Lung (tissue), 12 donors: ENCODE measurements around the gene KIFC1. TPM values are rescaled to one million over a fixed set of nuclear protein-coding genes. Genes with fewer than 3 reads are reported as not detected.

Experiments used
- ATAC-seq: fragments of 200-7000 bp; cut with Tn5 transposase; one replicate; pipeline ENCODE4 v1.9.1; 2020; ENCODE audit warnings: moderate number of reproducible peaks; ENCODE audit not compliant: insufficient read depth, low FRiP score
- DNase-seq, 3 donors: peaks; one replicate each; pipeline ENCODE4 v3.0.0-alpha.2; 2013 to 2017
- H3K27ac ChIP-seq, 2 donors: one replicate each; pipeline ENCODE4 v1.5.1; 2013; ENCODE audit warnings: mild to moderate bottlenecking in 2 of 2, moderate library complexity in 2 of 2, control low read depth in 1 of 2, inconsistent platforms in 1 of 2, low read depth in 1 of 2, low read length in 1 of 2
- H3K27me3 ChIP-seq, 3 donors: one replicate each; pipeline ENCODE4 v1.5.1; 2013; ENCODE audit warnings: low read length in 2 of 3; ENCODE audit not compliant: control insufficient read depth in 3 of 3, insufficient read depth in 3 of 3
- H3K36me3 ChIP-seq, 4 donors: one replicate each; pipeline ENCODE4 v1.5.1; 2013; ENCODE audit warnings: low read length in 4 of 4, mild to moderate bottlenecking in 1 of 4, moderate library complexity in 1 of 4; ENCODE audit not compliant: control insufficient read depth in 4 of 4, insufficient read depth in 4 of 4
- H3K4me1 ChIP-seq, 5 donors: one replicate each; pipeline ENCODE4 v1.5.1; 2013; ENCODE audit warnings: low read length in 5 of 5, mild to moderate bottlenecking in 2 of 5, moderate library complexity in 1 of 5; ENCODE audit not compliant: control insufficient read depth in 5 of 5, insufficient read depth in 5 of 5
- H3K4me3 ChIP-seq: one replicate; pipeline ENCODE4 v1.5.1; 2013; ENCODE audit warnings: mild to moderate bottlenecking, control low read depth, moderate library complexity
- H3K9ac ChIP-seq, 2 donors: one replicate each; pipeline ENCODE4 v1.5.1; 2013; ENCODE audit warnings: low read length in 2 of 2, control low read depth in 1 of 2; ENCODE audit not compliant: insufficient read depth in 1 of 2
- H3K9me3 ChIP-seq, 4 donors: one replicate each; pipeline ENCODE4 v1.5.1; 2013; ENCODE audit warnings: low read length in 3 of 4, mild to moderate bottlenecking in 1 of 4, moderate library complexity in 1 of 4; ENCODE audit not compliant: control insufficient read depth in 4 of 4, insufficient read depth in 3 of 4
- CTCF ChIP-seq: IDR thresholded peaks from 2 replicates; pipeline ENCODE4 v1.5.1; 2012; ENCODE audit warnings: mild to moderate bottlenecking; ENCODE audit errors: control extremely low read depth, extremely low read depth
- whole genome bisulfite sequencing, 2 donors: extraction: QIAGEN DNeasy Blood & Tissue Kit; methylation state at CpG; one replicate each; pipeline ENCODE4 v1.1.7; 2013; 5-methylcytosine and 5-hydroxymethylcytosine counted together
- polyA plus RNA-seq, 2 donors: library from polyadenylated mRNA; stranded (reverse); fragments of 200-250 nt; gene quantifications; one replicate each; pipeline ENCODE4 v1.2.1, GENCODE V29; 2013
- total RNA-seq, 2 donors: library from RNA; depleted of rRNA in 1 of 2; stranded (reverse); fragments of >200 nt in 1 of 2; gene quantifications; one replicate each; pipeline ENCODE4 v1.2.1, GENCODE V29; 2014 to 2021
- donor health status: control.
- donor health status: control.
- donor health status: Bipolar disorder and iron deficiency.
- donor health status: healthy.
- donor health status: DM: yes; HTN: yes; CAD: no.

KIFC1 gene
- total and polyA plus RNA-seq, 4 donors = 2.1 to 4.4 (median 2.6) TPM

GRCh38 chr6:33417128-33417902, 25.7 kb downstream of the KIFC1 start:
- Histone ChIP-seq H3K9ac (peak overlapping the region; percentile 51 to 86), H3K4me1 (peaks cover 0 to 40% (median 15%) of the 10 kb centered on the region in 5 donors), H3K27me3 (no peaks in the 10 kb centered on the region), H3K4me3 (peak overlapping the region; percentile 34), H3K27ac (peak overlapping the region; percentile 52 to 80), H3K9me3 (no peaks in the 10 kb centered on the region), H3K36me3 (peaks cover 4 to 32% (median 16%) of the 10 kb centered on the region in 4 donors)
- DNase-seq (no peak), ATAC-seq (peak; percentile 4)
- TF ChIP-seq CTCF = no peak
- WGBS, 2 donors = 3% methylated on average over 25 of the region's 25 CpGs

DNA sequence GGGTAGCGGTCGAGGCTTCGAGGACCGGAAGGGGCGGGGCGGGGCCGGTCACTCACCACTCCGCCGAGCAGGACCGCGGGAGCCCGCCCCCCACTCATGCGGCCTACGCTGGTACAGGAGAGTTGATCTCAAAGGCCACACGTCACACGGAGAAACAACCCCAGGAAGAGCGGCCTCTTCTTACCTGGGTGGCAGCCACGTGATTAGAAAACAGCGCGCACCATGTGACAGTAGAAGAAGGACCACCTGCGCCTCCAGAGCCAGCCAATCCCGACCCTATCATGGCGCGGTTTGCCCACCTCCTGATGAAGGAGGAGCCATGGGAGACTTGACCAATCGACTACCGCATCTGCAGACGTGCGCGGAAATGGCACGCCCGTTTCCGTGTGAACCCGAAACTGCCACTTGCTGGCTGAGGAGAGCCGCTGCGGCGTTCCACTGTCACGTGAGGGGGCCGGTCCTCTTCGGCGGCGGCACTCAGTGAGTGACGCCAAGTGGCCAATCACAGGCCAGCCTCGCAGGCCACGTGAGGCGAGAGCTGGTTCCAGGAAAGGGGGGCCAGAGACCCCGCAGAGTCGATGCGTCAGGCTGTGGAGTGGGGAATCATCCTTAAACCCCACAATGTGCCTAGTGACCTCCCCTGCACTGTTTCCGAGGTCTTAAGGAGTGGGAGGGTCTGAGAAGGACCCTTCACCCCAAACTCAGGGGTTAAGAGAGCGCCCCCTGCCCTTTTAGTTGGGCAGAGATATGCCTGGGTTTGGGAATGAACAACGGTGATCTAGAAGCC, 26.5 kb downstream of the KIFC1 start, which contains the start of gene CUTA:
Gene CUTA (minus strand): TSS at position 205 of the 787 bp plus-strand sequence. CDS start 107 bp downstream, at position 98.
- H3K9ac ChIP-seq = peak within 1 kb of the TSS; percentile 57 to 86
- 1% methylated on average over 49 to 51 of the region's 51 CpGs for WGBS, 2 donors
- peak within 1 kb of the TSS; percentile 87 to 93 for H3K27ac ChIP-seq
- peak within 1 kb of the TSS; percentile 34 for H3K4me3 ChIP-seq
- peak; percentile 100 for DNase-seq
- peak; percentile 92 for ATAC-seq
- peaks cover 4 to 26% (median 15%) of the 10 kb centered on the region in 4 donors for H3K36me3 ChIP-seq
- H3K4me1 ChIP-seq = peaks cover 0 to 40% (median 15%) of the 10 kb centered on the region in 5 donors
- H3K27me3 ChIP-seq = no peaks in the 10 kb centered on the region
- TF ChIP-seq CTCF = no peak
- H3K9me3 ChIP-seq = no peaks in the 10 kb centered on the region

- H3K9ac ChIP-seq = peak overlapping the region; percentile 57 to 84
- DNase-seq (no peak), ATAC-seq (no peak)
- H3K36me3 ChIP-seq = peaks cover 4 to 25% (median 14%) of the 10 kb centered on the region in 4 donors
- peak overlapping the region; percentile 87 to 93 for H3K27ac ChIP-seq
- no peaks in the 10 kb centered on the region for H3K9me3 ChIP-seq
- peaks cover 0 to 40% (median 15%) of the 10 kb centered on the region in 5 donors for H3K4me1 ChIP-seq
- TF ChIP-seq CTCF = no peak
- H3K4me3 ChIP-seq = no peak overlapping the region
- 41 to 47% methylated on average over 8 of the region's 8 CpGs for WGBS, 2 donors
- no peaks in the 10 kb centered on the region for H3K27me3 ChIP-seq
Observed at GRCh38 chr6:33418690-33419291, 27.2 kb downstream of the KIFC1 start.
